KBM-7 (cell line): ENCODE data around the gene SLC24A3.

Experiments
- DNase-seq: peaks from one replicate; pipeline ENCODE4 v3.0.0-alpha.2; 2015
- in situ Hi-C: fragments of 300-500 bp; cut with MboI; formaldehyde crosslinking; loops from 2 replicates; pipeline ENCODE4 v1.14.3; 2020; ENCODE audit warnings: low sequenced_read_pairs, low pct_unique_long_range_greater_than_20kb, mixed read lengths

The SLC24A3 gene

GRCh38 chr20:19212469-19212815 is at the start of gene SLC24A3:
Gene SLC24A3, plus strand, starts transcription at chr20:19212642.
- DNase-seq, result no peak
- in situ Hi-C loops, result no loop called here

- no peak for DNase-seq
- in situ Hi-C loops, result no loop called here
These were observed 42.3 kb upstream of the SLC24A3 start for GRCh38 chr20:19170148-19170547.

GRCh38 chr20:19172637-19173036 is 39.8 kb upstream of the SLC24A3 start:
- in situ Hi-C loops, result no loop called here
- no peak for DNase-seq

- in situ Hi-C loops, result no loop called here
- no peak for DNase-seq
These were observed 35.9 kb upstream of the SLC24A3 start for GRCh38 chr20:19176470-19177052.

GRCh38 chr20:19181552-19181951 is 30.9 kb upstream of the SLC24A3 start:
- in situ Hi-C loops, result no loop called here
- no peak for DNase-seq

GRCh38 chr20:19185083-19185482 is 27.4 kb upstream of the SLC24A3 start:
- DNase-seq, result no peak
- in situ Hi-C loops, result no loop called here

GRCh38 chr20:19193349-19193748 is 19.1 kb upstream of the SLC24A3 start:
- in situ Hi-C loops, result no loop called here

GRCh38 chr20:19205981-19206396 is 6.5 kb upstream of the SLC24A3 start:
- in situ Hi-C loops, result no loop called here
- DNase-seq, result peak; percentile 63

More at GRCh38 chr20:19193349-19193748, 19.1 kb upstream of the SLC24A3 start:
- DNase-seq, result no peak

- in situ Hi-C loops, result no loop called here
These were observed 4.9 kb upstream of the SLC24A3 start for GRCh38 chr20:19207541-19207940.

GRCh38 chr20:19210391-19211155 is 1.9 kb upstream of the SLC24A3 start:
- in situ Hi-C loops, result no loop called here
- DNase-seq, result no peak

More at GRCh38 chr20:19207541-19207940, 4.9 kb upstream of the SLC24A3 start:
- no peak for DNase-seq

- in situ Hi-C loops, result no loop called here
- no peak for DNase-seq
These were observed 1.2 kb upstream of the SLC24A3 start for GRCh38 chr20:19211252-19211651.

GRCh38 chr20:19211661-19212468 is 577 bp upstream of the SLC24A3 start:
- in situ Hi-C loops, result no loop called here

GRCh38 chr20:19212821-19213502 is 520 bp downstream of the SLC24A3 start:
- in situ Hi-C loops, result no loop called here
- peak; percentile 9 for DNase-seq

More at GRCh38 chr20:19211661-19212468, 577 bp upstream of the SLC24A3 start:
- no peak for DNase-seq

GRCh38 chr20:19213946-19214490 is 1.6 kb downstream of the SLC24A3 start:
- in situ Hi-C loops, result no loop called here
- DNase-seq, result no peak

GRCh38 chr20:19218411-19218810 is 6.0 kb downstream of the SLC24A3 start:
- in situ Hi-C loops, result no loop called here
- DNase-seq, result no peak

- in situ Hi-C loops, result no loop called here
- DNase-seq, result no peak
These were observed 10.1 kb downstream of the SLC24A3 start for GRCh38 chr20:19222520-19223040.

- no peak for DNase-seq
- in situ Hi-C loops, result no loop called here
These were observed 11.2 kb downstream of the SLC24A3 start for GRCh38 chr20:19223640-19224039.

GRCh38 chr20:19231359-19232035 is 19.1 kb downstream of the SLC24A3 start:
- in situ Hi-C loops, result no loop called here
- DNase-seq, result no peak
